PFSK-1 (cell line): ENCODE measurements around the gene GPSM1.

ENCODE experiments used
- POLR2AphosphoS5 ChIP-seq: IDR thresholded peaks from 2 replicates; pipeline ENCODE4 v1.6.1; 2012; ENCODE audit warnings: low read depth, mild to moderate bottlenecking, control low read depth, low read length, moderate library complexity
- SIN3A ChIP-seq: IDR thresholded peaks from 2 replicates; pipeline ENCODE4 v1.6.1; 2012; ENCODE audit warnings: mild to moderate bottlenecking, low read length, moderate library complexity, borderline replicate concordance; ENCODE audit not compliant: insufficient read depth
- TAF1 ChIP-seq: IDR thresholded peaks from 2 replicates; pipeline ENCODE4 v1.6.1; 2012; ENCODE audit warnings: low read length, control low read depth, borderline replicate concordance; ENCODE audit not compliant: insufficient read depth
- TF ChIP-seq, protein P1 (sequence below), 2 experiments: IDR thresholded peaks; 2 replicates each; pipeline versions ENCODE4 v1.6.1 to v1.8.0; 2011 to 2012; ENCODE audit warnings: low read depth in 2 of 2, low read length in 2 of 2, control low read depth in 1 of 2, inconsistent platforms in 1 of 2, mild to moderate bottlenecking in 1 of 2, moderate library complexity in 1 of 2; ENCODE audit not compliant: insufficient read depth in 1 of 2

DNA sequence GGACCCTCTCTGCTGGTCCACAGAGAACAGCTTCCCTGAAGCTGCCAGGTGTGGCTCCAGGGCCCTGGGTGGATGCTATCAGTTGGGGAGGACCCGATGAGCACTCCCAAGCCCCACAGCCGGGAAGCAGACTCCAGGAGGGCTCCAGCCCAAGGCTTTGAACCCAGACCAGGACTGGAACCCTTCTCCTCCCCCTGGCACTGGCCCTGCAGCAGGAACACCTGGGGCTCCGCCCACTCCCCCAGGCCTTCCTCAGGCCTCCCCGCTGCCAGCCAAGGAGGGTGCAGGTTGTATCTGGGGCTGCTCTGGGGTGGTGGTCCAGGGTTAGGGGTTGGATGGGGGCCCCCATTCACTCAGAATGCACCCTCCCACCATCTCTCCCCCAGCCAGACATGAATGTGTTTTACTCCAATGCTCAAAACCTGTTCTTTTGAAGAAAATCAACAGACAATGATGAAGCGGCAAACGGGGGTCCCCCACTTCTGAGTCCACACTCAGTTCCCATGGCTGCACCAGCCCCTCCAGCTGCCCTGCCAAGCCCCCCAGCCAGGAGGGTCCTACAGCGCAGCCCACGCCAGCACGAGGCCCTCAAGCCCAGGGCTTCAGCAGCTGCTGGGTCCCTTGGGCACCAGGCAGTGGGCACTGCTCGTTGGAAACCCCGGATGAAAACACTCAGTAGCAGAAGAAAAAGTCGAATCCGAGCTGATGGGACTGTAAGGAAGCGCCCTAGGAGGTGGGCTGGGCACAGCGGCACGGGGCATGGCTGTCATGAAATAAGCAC lies 46.6 kb upstream of the GPSM1 start:
- TF ChIP-seq POLR2AphosphoS5, result no peak
- TF ChIP-seq TAF1, result no peak
- TF ChIP-seq, protein P1, sequence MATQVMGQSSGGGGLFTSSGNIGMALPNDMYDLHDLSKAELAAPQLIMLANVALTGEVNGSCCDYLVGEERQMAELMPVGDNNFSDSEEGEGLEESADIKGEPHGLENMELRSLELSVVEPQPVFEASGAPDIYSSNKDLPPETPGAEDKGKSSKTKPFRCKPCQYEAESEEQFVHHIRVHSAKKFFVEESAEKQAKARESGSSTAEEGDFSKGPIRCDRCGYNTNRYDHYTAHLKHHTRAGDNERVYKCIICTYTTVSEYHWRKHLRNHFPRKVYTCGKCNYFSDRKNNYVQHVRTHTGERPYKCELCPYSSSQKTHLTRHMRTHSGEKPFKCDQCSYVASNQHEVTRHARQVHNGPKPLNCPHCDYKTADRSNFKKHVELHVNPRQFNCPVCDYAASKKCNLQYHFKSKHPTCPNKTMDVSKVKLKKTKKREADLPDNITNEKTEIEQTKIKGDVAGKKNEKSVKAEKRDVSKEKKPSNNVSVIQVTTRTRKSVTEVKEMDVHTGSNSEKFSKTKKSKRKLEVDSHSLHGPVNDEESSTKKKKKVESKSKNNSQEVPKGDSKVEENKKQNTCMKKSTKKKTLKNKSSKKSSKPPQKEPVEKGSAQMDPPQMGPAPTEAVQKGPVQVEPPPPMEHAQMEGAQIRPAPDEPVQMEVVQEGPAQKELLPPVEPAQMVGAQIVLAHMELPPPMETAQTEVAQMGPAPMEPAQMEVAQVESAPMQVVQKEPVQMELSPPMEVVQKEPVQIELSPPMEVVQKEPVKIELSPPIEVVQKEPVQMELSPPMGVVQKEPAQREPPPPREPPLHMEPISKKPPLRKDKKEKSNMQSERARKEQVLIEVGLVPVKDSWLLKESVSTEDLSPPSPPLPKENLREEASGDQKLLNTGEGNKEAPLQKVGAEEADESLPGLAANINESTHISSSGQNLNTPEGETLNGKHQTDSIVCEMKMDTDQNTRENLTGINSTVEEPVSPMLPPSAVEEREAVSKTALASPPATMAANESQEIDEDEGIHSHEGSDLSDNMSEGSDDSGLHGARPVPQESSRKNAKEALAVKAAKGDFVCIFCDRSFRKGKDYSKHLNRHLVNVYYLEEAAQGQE (IDR thresholded peaks at IDR 0.05; ENCODE audit: insufficient read depth in 1 of 2, low read depth in 2 of 2, low read length in 2 of 2), result no peak
- no peak for TF ChIP-seq SIN3A
